Measurements from ENCODE around the gene HOXB9.

DNA sequence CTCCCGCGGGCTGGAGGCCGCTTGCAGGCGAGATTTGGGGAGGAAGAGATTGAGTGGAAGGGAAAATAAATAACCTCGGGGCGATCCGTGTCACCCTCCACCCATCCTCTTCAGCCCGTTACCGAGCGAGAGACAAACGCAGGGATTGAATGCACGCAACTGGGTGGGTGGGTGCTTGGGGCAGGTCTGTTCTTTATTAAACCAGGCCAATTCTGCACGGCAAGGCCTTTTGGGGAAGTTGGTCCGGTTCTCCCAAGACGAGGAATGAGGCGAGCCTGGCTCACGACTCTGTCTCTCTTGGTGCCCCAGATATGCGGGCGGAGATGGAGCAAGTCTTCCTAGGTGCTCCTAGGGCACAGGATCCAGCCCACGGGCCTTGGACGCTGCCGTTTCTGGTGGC, 14.9 kb downstream of the HOXB9 start:
- TF ChIP-seq KLF6 (CRISPR knock-in tag; IDR thresholded peaks at IDR 0.05) (no peak), CTCF (CRISPR knock-in tag; IDR thresholded peaks at IDR 0.05) (no peak), NR2F1 (CRISPR knock-in tag; IDR thresholded peaks at IDR 0.05) (no peak), CBFB (CRISPR knock-in tag; IDR thresholded peaks at IDR 0.05) (no peak), EZH2 (conservative IDR thresholded peaks at IDR 0.05; ENCODE audit: low read depth, low read length) (no peak), POLR2A (IDR thresholded peaks at IDR 0.05; ENCODE audit: insufficient read depth in 1 of 2, low read depth in 2 of 2, low read length in 2 of 2) (no peak), ZFX (CRISPR knock-in tag; IDR thresholded peaks at IDR 0.05; ENCODE audit: low read depth) (no peak), SALL2 (CRISPR knock-in tag; IDR thresholded peaks at IDR 0.05) (no peak), TRIM24 (CRISPR knock-in tag; IDR thresholded peaks at IDR 0.05) (no peak)
- TF ChIP-seq, protein P1, sequence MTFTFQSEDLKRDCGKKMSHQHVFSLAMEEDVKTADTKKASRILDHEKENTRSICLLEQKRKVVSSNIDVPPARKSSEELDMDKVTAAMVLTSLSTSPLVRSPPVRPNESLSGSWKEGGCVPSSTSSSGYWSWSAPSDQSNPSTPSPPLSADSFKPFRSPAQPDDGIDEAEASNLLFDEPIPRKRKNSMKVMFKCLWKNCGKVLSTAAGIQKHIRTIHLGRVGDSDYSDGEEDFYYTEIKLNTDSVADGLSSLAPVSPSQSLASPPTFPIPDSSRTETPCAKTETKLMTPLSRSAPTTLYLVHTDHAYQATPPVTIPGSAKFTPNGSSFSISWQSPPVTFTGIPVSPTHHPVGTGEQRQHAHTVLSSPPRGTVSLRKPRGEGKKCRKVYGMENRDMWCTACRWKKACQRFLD (CRISPR knock-in tag; IDR thresholded peaks at IDR 0.05; ENCODE audit: borderline replicate concordance) = no peak
- TF ChIP-seq, protein P2, sequence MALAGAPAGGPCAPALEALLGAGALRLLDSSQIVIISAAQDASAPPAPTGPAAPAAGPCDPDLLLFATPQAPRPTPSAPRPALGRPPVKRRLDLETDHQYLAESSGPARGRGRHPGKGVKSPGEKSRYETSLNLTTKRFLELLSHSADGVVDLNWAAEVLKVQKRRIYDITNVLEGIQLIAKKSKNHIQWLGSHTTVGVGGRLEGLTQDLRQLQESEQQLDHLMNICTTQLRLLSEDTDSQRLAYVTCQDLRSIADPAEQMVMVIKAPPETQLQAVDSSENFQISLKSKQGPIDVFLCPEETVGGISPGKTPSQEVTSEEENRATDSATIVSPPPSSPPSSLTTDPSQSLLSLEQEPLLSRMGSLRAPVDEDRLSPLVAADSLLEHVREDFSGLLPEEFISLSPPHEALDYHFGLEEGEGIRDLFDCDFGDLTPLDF (CRISPR knock-in tag; IDR thresholded peaks at IDR 0.05) = no peak
- TF ChIP-seq, protein P3, sequence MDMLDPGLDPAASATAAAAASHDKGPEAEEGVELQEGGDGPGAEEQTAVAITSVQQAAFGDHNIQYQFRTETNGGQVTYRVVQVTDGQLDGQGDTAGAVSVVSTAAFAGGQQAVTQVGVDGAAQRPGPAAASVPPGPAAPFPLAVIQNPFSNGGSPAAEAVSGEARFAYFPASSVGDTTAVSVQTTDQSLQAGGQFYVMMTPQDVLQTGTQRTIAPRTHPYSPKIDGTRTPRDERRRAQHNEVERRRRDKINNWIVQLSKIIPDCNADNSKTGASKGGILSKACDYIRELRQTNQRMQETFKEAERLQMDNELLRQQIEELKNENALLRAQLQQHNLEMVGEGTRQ (IDR thresholded peaks at IDR 0.05; ENCODE audit: low read depth, low read length) = no peak
- TF ChIP-seq, protein P3 (CRISPR knock-in tag; IDR thresholded peaks at IDR 0.05; ENCODE audit: borderline replicate concordance) = 0 out of 2 replicates have a peak, but pooled peaks have one; percentile 1

Data from HepG2 (cell line).